ENCODE results near the gene LCN9.

DNA sequence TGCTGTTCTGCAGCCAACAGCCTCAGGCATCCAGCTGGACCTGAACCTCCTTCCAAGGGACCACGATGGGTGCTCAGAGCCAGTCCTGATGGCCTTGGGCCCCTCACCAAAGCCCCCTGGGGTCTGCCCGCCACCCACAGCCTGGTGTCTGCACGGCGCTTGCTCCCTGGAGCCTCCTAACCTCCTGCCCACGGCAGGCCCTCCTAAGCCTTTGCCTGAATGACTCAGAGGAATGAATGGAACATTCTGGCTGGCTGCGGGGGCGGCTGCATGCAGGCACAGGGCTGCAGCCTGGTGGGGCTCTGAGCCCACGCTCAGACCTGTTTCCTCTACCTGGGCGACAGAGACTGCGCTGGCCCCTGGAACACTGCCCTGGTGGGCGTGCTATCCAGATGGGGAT, 29.3 kb downstream of the LCN9 start:
- TF ChIP-seq, protein P1, sequence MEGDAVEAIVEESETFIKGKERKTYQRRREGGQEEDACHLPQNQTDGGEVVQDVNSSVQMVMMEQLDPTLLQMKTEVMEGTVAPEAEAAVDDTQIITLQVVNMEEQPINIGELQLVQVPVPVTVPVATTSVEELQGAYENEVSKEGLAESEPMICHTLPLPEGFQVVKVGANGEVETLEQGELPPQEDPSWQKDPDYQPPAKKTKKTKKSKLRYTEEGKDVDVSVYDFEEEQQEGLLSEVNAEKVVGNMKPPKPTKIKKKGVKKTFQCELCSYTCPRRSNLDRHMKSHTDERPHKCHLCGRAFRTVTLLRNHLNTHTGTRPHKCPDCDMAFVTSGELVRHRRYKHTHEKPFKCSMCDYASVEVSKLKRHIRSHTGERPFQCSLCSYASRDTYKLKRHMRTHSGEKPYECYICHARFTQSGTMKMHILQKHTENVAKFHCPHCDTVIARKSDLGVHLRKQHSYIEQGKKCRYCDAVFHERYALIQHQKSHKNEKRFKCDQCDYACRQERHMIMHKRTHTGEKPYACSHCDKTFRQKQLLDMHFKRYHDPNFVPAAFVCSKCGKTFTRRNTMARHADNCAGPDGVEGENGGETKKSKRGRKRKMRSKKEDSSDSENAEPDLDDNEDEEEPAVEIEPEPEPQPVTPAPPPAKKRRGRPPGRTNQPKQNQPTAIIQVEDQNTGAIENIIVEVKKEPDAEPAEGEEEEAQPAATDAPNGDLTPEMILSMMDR (IDR thresholded peaks at IDR 0.05), result no peak
- TF ChIP-seq POLR2A (IDR thresholded peaks at IDR 0.05), result no peak
